ENCODE measurements around the gene PLEKHG7. TPM values are rescaled to one million over a fixed set of nuclear protein-coding genes. Genes with fewer than 3 reads are reported as not detected.

Gene PLEKHG7
- total RNA-seq, 1 experiment from 2014 or later: not detected

- TF ChIP-seq CTCF (conservative IDR thresholded peaks at IDR 0.05; ENCODE audit: low read depth, low read length): no peak
- no peak for TF ChIP-seq EZH2 (IDR thresholded peaks at IDR 0.05; ENCODE audit: borderline replicate concordance, low read depth, low read length, poor library complexity, severe bottlenecking)
- no TSS peak for BruUV-seq (replicated peaks)
- no peak for DNase-seq (ENCODE audit: low spot score)
- no peaks in the 10 kb centered on the region for H3K27me3 ChIP-seq (replicated peaks; ENCODE audit: insufficient read depth, low read depth, low read length, poor library complexity)
- no peaks in the 10 kb centered on the region for H3K36me3 ChIP-seq (ENCODE audit: insufficient read depth, low read length, poor library complexity, severe bottlenecking)
- intact Hi-C loops (cut with micrococcal nuclease; ENCODE audit: unreplicated experiment): no loop called here
- H3K4me3 ChIP-seq (ENCODE audit: low read depth, low read length, poor library complexity, severe bottlenecking): no peak overlapping the region
- ChIA-PET POLR2A (ENCODE audit: low non-redundant PET) (interaction anchor here (0.5 kb wide), 1 partner anchor 19 kb away, joined by 7 read pairs; no protein-coding TSS in a partner anchor), CTCF (no interaction called here)
- H3K4me1 ChIP-seq (ENCODE audit: insufficient read depth, low read length, poor library complexity, severe bottlenecking): no peaks in the 10 kb centered on the region
- no peak overlapping the region for H3K27ac ChIP-seq (ENCODE audit: low read depth, low read length, poor library complexity, severe bottlenecking)
- no peaks in the 10 kb centered on the region for H3K9me3 ChIP-seq (ENCODE audit: low read depth, low read length, poor library complexity, severe bottlenecking)
These were observed 26.1 kb upstream of the PLEKHG7 start for GRCh38 chr12:92676710-92677109.

GRCh38 chr12:92690601-92691000 lies 12.2 kb upstream of the PLEKHG7 start:
- Histone ChIP-seq H3K27ac (ENCODE audit: low read depth, low read length, poor library complexity, severe bottlenecking) (no peak overlapping the region), H3K27me3 (replicated peaks; ENCODE audit: insufficient read depth, low read depth, low read length, poor library complexity) (no peaks in the 10 kb centered on the region), H3K4me3 (ENCODE audit: low read depth, low read length, poor library complexity, severe bottlenecking) (no peak overlapping the region), H3K9me3 (ENCODE audit: low read depth, low read length, poor library complexity, severe bottlenecking) (no peaks in the 10 kb centered on the region), H3K4me1 (ENCODE audit: insufficient read depth, low read length, poor library complexity, severe bottlenecking) (no peaks in the 10 kb centered on the region), H3K36me3 (ENCODE audit: insufficient read depth, low read length, poor library complexity, severe bottlenecking) (no peaks in the 10 kb centered on the region)
- no peak for TF ChIP-seq EZH2 (IDR thresholded peaks at IDR 0.05; ENCODE audit: borderline replicate concordance, low read depth, low read length, poor library complexity, severe bottlenecking)
- no peak for TF ChIP-seq CTCF (conservative IDR thresholded peaks at IDR 0.05; ENCODE audit: low read depth, low read length)
- CTCF ChIA-PET: no interaction called here
- no peak for DNase-seq (ENCODE audit: low spot score)
- BruUV-seq (replicated peaks): no TSS peak
- POLR2A ChIA-PET (ENCODE audit: low non-redundant PET): no interaction called here
- intact Hi-C loops (cut with micrococcal nuclease; ENCODE audit: unreplicated experiment): no loop called here

GRCh38 chr12:92695056-92695455 lies 7.7 kb upstream of the PLEKHG7 start:
- Histone ChIP-seq H3K27me3 (replicated peaks; ENCODE audit: insufficient read depth, low read depth, low read length, poor library complexity) (no peaks in the 10 kb centered on the region), H3K27ac (ENCODE audit: low read depth, low read length, poor library complexity, severe bottlenecking) (no peak overlapping the region), H3K4me1 (ENCODE audit: insufficient read depth, low read length, poor library complexity, severe bottlenecking) (no peaks in the 10 kb centered on the region), H3K9me3 (ENCODE audit: low read depth, low read length, poor library complexity, severe bottlenecking) (no peaks in the 10 kb centered on the region), H3K36me3 (ENCODE audit: insufficient read depth, low read length, poor library complexity, severe bottlenecking) (no peaks in the 10 kb centered on the region), H3K4me3 (ENCODE audit: low read depth, low read length, poor library complexity, severe bottlenecking) (no peak overlapping the region)
- no TSS peak for BruUV-seq (replicated peaks)
- DNase-seq (ENCODE audit: low spot score): no peak
- TF ChIP-seq CTCF (conservative IDR thresholded peaks at IDR 0.05; ENCODE audit: low read depth, low read length) (no peak), EZH2 (IDR thresholded peaks at IDR 0.05; ENCODE audit: borderline replicate concordance, low read depth, low read length, poor library complexity, severe bottlenecking) (no peak)
- POLR2A ChIA-PET (ENCODE audit: low non-redundant PET): no interaction called here
- intact Hi-C loops (cut with micrococcal nuclease; ENCODE audit: unreplicated experiment): no loop called here
- CTCF ChIA-PET: no interaction called here

All from A673 (cell line).